ENCODE data around the gene MRPS21. TPM values are rescaled to one million over a fixed set of nuclear protein-coding genes. Genes with fewer than 3 reads are reported as not detected.
A peak's percentile ranks its signal among the peaks of the same experiment; 100 is the strongest.

The MRPS21 gene
- total and polyA plus RNA-seq, 2 of the 8 experiments (the other 6 are each of a cell fraction or from before 2014, with no cell fraction given): 81.9 to 99.8 TPM

DNA sequence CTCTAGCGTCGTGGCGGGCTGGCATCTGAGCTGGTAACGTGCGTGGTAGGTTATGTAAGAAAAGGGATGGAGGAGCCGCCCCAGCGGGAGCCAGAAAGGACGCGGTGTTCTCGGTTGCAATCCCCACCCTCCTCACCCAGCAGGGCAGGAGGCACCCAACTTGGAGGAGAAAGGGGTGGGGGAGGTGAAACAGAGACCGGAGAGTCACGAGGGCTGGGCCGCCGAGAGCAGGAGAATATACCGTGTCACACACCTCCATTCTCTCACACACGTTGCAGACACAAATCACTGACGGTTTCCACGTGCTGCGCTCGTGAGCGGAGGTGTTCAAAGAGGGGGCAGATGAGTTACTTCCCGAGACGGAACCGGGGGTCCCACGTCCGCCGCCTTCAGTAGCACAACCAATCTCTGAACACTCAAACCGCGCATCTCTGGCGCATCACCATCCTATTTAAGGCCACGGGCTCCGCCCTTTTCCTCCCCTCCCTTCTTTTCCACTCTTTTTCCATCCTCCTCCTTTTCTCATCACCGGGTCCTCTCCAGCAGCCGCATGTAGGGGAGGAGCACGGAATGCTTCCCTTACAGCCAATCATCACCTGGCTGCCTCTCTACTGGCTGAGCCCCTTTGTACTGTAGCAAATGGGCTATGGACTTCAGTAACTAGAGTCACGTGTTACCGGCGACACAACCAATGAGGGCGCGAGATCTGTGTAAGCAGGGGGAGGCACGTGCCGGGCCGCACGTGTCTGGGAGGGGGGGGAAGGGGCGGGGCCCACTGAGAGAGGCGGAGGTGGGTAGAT is 11.7 kb upstream of the MRPS21 start, which contains the start of gene CIART:
Gene CIART (plus strand): TSS at position 797 of the 800 bp plus-strand sequence. CDS start 714 bp downstream, outside the sequence.
- POLR2A ChIA-PET (ENCODE audit: partially characterized antibody): interaction anchor here (0.5 to 25.2 kb wide), 14 partner anchors 9 to 394 kb away, joined by 3 to 535 read pairs (median 6); partner anchors contain the start of genes APH1A, C1orf54, CA14 and RPRD2
- FAIRE-seq: peak; percentile 98
- TF ChIP-seq ATF2 (IDR thresholded peaks at IDR 0.05; ENCODE audit: low read length) (no peak), SIRT6 (IDR thresholded peaks at IDR 0.05; ENCODE audit: low read length) (no peak), CBX8 (IDR thresholded peaks at IDR 0.05; ENCODE audit: borderline replicate concordance, low read depth, low read length) (no peak), ATF3 (IDR thresholded peaks at IDR 0.05; ENCODE audit: insufficient read depth, low read depth, low read length) (0 out of 2 replicates have a peak, but pooled peaks have one; percentile 37), RXRA (IDR thresholded peaks at IDR 0.05; ENCODE audit: insufficient read depth, low read depth, low read length) (no peak), CREB1 (IDR thresholded peaks at IDR 0.05) (peak; percentile 77; the same call in 1 of the 2 replicates), BRCA1 (IDR thresholded peaks at IDR 0.05; ENCODE audit: low read depth, low read length) (no peak), FOSL1 (IDR thresholded peaks at IDR 0.05; ENCODE audit: insufficient read depth, low read depth, low read length) (no peak), SP4 (IDR thresholded peaks at IDR 0.05; ENCODE audit: low read length) (peak; percentile 95)

More for the DNA sequence above, 11.7 kb upstream of the MRPS21 start, which contains the start of gene CIART:
- peak within 1 kb of the TSS; percentile 92 for H4K8ac ChIP-seq (ENCODE audit: extremely low read depth, insufficient read depth, low read length)
- H3K9ac ChIP-seq (replicated peaks in 1 of 4; ENCODE audit: extremely low read depth in 1 of 4, low read depth in 3 of 4, low read length in 3 of 4): peak within 1 kb of the TSS; percentile 86 to 91 (median 90)
- H3K4me1 ChIP-seq (replicated peaks in 1 of 4; ENCODE audit: control insufficient read depth in 3 of 4, insufficient read depth in 4 of 4, low read length in 3 of 4): peaks cover 0 to 4% (median 2%) of the 10 kb centered on the region in 4 experiments; a peak in 2 of 7 replicates
- CTCF ChIA-PET (ENCODE audit: partially characterized antibody): interaction anchor here (0.7 to 16.5 kb wide), 9 partner anchors 11 to 190 kb away, joined by 3 to 326 read pairs (median 4); partner anchors contain the start of genes APH1A, C1orf54 and CA14
- H2BK15ac ChIP-seq (ENCODE audit: low read length): peak within 1 kb of the TSS; percentile 84
- WGBS, 2 experiments (ENCODE audit: extremely low coverage in 1 of 2, insufficient coverage in 1 of 2, insufficient read length in 1 of 2, insufficient replicate concordance in 2 of 2, low coverage in 1 of 2, low lambda C conversion rate in 2 of 2, missing lambda C conversion rate in 1 of 2): 1% methylated on average over 40 of the region's 46 CpGs; no CpG with 5 or more reads in 1 of the 2 experiments
- H2BK5ac ChIP-seq (ENCODE audit: low read depth, low read length): peak within 1 kb of the TSS; percentile 83
- no peaks in the 10 kb centered on the region for H3K9me3 ChIP-seq (ENCODE audit: insufficient read depth in 2 of 2, low read depth in 1 of 2, low read length in 1 of 2)
- peak within 1 kb of the TSS; percentile 88 for H3K27ac ChIP-seq (ENCODE audit: low read depth, low read length)
- H3K27me3 ChIP-seq (replicated peaks in 1 of 4; ENCODE audit: control insufficient read depth in 3 of 4, extremely low read depth in 1 of 4, insufficient read depth in 3 of 4, low read length in 3 of 4): peaks cover 0 to 7% (median 7%) of the 10 kb centered on the region in 4 experiments; a peak in 4 of 7 replicates
- H3K4ac ChIP-seq (replicated peaks; ENCODE audit: insufficient read length, low read depth, low read length): no peak within 1 kb of the TSS
- peak; percentile 88 to 96 for DNase-seq (ENCODE audit: low read depth in 1 of 2, low spot score in 2 of 2)
- peaks cover 0 to 2% of the 10 kb centered on the region in 2 experiments for H4K20me1 ChIP-seq (replicated peaks in 1 of 2; ENCODE audit: control insufficient read depth in 1 of 2, insufficient read depth in 2 of 2, low read length in 2 of 2)
- H2BK12ac ChIP-seq (ENCODE audit: low read depth, low read length): peak within 1 kb of the TSS; percentile 41
- peak within 1 kb of the TSS; percentile 65 for H4K5ac ChIP-seq (ENCODE audit: insufficient read length, low read depth, low read length)
- H3K23ac ChIP-seq (ENCODE audit: insufficient read length): no peak within 1 kb of the TSS
- peaks cover 6 to 13% (median 9%) of the 10 kb centered on the region in 4 experiments; a peak in 7 of 8 replicates for H3K36me3 ChIP-seq (ENCODE audit: control insufficient read depth in 2 of 4, insufficient read depth in 4 of 4, low read length in 3 of 4)
- peak within 1 kb of the TSS; percentile 69 to 86 (median 81) for H3K4me3 ChIP-seq (ENCODE audit: extremely low read depth in 1 of 4, insufficient read depth in 2 of 4, low read depth in 3 of 4, low read length in 4 of 4)
- H3K18ac ChIP-seq (ENCODE audit: extremely low read depth, low read length): peak within 1 kb of the TSS; percentile 84
- peak within 1 kb of the TSS; percentile 57 for H2AK5ac ChIP-seq (ENCODE audit: low read depth, low read length)
- peaks cover 8% of the 10 kb centered on the region; the same call in 1 of the 2 replicates for H3K23me2 ChIP-seq (ENCODE audit: low read depth, low read length)
- H2BK20ac ChIP-seq (ENCODE audit: low read length): no peak within 1 kb of the TSS
- peak within 1 kb of the TSS; percentile 11 for H2BK120ac ChIP-seq (replicated peaks; ENCODE audit: low read depth, low read length)
- H4K91ac ChIP-seq (replicated peaks; ENCODE audit: insufficient read length, low read length): no peak within 1 kb of the TSS
- H3K14ac ChIP-seq (ENCODE audit: insufficient read length): no peak within 1 kb of the TSS
- H3K79me1 ChIP-seq (ENCODE audit: low read depth, low read length): no peaks in the 10 kb centered on the region
- H3K79me2 ChIP-seq (ENCODE audit: control insufficient read depth in 1 of 2, insufficient read depth in 2 of 2, low read length in 2 of 2): no peaks in the 10 kb centered on the region
- 0 out of 2 replicates have a peak within 1 kb of the TSS, but pooled peaks have one; percentile 39 for H2AFZ ChIP-seq (ENCODE audit: low read length)
- H3K56ac ChIP-seq (replicated peaks; ENCODE audit: insufficient read length, low read depth, low read length): no peak within 1 kb of the TSS
- peak within 1 kb of the TSS; percentile 84 to 94 for H3K4me2 ChIP-seq (ENCODE audit: insufficient read depth in 1 of 2, low read depth in 2 of 2, low read length in 2 of 2)

All from H1 (cell line).